CD4-positive, alpha-beta T cell treated with Interleukin-6 for 4 hours (primary cell): Measurements from ENCODE around the gene CFAP410.

Experiments
- DNase-seq: peaks from one replicate; pipeline ENCODE4 v3.0.0-alpha.2; 2020; ENCODE audit warnings: mixed read lengths

Gene CFAP410

GRCh38 chr21:44329971-44330681 is 9.1 kb downstream of the CFAP410 start:
- DNase-seq: no peak

- no peak for DNase-seq
Observed at GRCh38 chr21:44329086-44329889, 9.9 kb downstream of the CFAP410 start.

GRCh38 chr21:44328242-44328895 is 10.8 kb downstream of the CFAP410 start:
- no peak for DNase-seq

GRCh38 chr21:44327603-44327974 is 11.6 kb downstream of the CFAP410 start:
- DNase-seq: no peak

GRCh38 chr21:44326716-44327602 is 12.2 kb downstream of the CFAP410 start:
- no peak for DNase-seq

GRCh38 chr21:44326272-44326647 is 12.9 kb downstream of the CFAP410 start:
- no peak for DNase-seq

GRCh38 chr21:44325386-44326271 is 13.6 kb downstream of the CFAP410 start:
- no peak for DNase-seq

- no peak for DNase-seq
Observed at GRCh38 chr21:44324854-44325107, 14.4 kb downstream of the CFAP410 start.

GRCh38 chr21:44324106-44324853 is 14.9 kb downstream of the CFAP410 start:
- DNase-seq: no peak

GRCh38 chr21:44323591-44323990 is 15.6 kb downstream of the CFAP410 start:
- DNase-seq: no peak

GRCh38 chr21:44322621-44323325 is 16.4 kb downstream of the CFAP410 start:
- DNase-seq: no peak

- no peak for DNase-seq
Observed at GRCh38 chr21:44321846-44322450, 17.2 kb downstream of the CFAP410 start.

GRCh38 chr21:44320847-44321246 is 18.3 kb downstream of the CFAP410 start:
- no peak for DNase-seq

GRCh38 chr21:44319407-44320065 is 19.7 kb downstream of the CFAP410 start:
- no peak for DNase-seq

- DNase-seq: no peak
Observed at GRCh38 chr21:44318489-44319285, 20.5 kb downstream of the CFAP410 start.

GRCh38 chr21:44317871-44318270 is 21.3 kb downstream of the CFAP410 start:
- no peak for DNase-seq

- no peak for DNase-seq
Observed at GRCh38 chr21:44317241-44317782, 21.9 kb downstream of the CFAP410 start.

GRCh38 chr21:44316277-44316900 is 22.8 kb downstream of the CFAP410 start:
- DNase-seq: no peak
